Measurements from ENCODE around the gene SCN4B.

DNA sequence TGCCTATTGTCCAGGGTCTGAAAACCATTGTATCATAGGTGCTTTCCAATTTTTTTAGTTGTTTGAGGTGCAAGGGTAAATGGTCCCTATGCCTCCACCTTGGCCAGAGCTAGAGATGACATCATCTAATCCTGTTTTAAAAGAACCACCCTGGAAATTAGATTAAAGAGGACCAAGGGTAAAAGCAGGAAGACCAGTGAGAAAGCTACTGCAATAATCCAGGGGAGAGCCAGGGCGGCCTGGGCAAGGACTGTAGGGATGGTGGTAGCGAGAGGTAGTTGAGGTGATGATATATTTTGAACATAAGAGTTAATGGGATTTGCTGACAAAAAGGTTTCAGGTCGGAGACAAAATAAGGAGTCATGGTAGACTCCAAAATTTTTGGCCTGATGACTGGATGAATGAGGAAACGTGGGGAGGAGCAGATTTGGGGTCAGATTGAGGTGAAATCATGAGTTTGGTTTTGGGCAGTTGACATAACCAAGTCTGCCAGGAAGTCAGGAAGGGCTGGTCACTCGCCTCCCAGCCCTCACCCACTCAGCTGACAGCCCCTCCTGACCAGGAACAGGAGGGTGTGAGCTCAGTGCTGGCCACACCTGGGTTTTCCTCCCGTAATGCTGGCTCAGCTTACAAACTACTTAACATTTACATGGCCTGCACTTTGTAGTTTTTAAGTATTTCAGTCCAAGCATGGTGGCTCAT lies 23.0 kb downstream of the SCN4B start:
- TF ChIP-seq POLR2A (IDR thresholded peaks at IDR 0.05; ENCODE audit: low read depth): no peak
- TF ChIP-seq, protein P1, sequence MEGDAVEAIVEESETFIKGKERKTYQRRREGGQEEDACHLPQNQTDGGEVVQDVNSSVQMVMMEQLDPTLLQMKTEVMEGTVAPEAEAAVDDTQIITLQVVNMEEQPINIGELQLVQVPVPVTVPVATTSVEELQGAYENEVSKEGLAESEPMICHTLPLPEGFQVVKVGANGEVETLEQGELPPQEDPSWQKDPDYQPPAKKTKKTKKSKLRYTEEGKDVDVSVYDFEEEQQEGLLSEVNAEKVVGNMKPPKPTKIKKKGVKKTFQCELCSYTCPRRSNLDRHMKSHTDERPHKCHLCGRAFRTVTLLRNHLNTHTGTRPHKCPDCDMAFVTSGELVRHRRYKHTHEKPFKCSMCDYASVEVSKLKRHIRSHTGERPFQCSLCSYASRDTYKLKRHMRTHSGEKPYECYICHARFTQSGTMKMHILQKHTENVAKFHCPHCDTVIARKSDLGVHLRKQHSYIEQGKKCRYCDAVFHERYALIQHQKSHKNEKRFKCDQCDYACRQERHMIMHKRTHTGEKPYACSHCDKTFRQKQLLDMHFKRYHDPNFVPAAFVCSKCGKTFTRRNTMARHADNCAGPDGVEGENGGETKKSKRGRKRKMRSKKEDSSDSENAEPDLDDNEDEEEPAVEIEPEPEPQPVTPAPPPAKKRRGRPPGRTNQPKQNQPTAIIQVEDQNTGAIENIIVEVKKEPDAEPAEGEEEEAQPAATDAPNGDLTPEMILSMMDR (IDR thresholded peaks at IDR 0.05): no peak

All from esophagus muscularis mucosa (tissue), 3 donors.